NCI-H2107 treated with DMSO at 0.1 percent for 48 hours (cell line): Measurements from ENCODE around the gene TRPT1.

Experiments
- DNase-seq: peaks from one replicate; lab custom pipeline; 2025; ENCODE audit not compliant: unreplicated experiment; lab: John Stamatoyannopoulos, UW

Gene TRPT1, protein sequence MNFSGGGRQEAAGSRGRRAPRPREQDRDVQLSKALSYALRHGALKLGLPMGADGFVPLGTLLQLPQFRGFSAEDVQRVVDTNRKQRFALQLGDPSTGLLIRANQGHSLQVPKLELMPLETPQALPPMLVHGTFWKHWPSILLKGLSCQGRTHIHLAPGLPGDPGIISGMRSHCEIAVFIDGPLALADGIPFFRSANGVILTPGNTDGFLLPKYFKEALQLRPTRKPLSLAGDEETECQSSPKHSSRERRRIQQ

DNA sequence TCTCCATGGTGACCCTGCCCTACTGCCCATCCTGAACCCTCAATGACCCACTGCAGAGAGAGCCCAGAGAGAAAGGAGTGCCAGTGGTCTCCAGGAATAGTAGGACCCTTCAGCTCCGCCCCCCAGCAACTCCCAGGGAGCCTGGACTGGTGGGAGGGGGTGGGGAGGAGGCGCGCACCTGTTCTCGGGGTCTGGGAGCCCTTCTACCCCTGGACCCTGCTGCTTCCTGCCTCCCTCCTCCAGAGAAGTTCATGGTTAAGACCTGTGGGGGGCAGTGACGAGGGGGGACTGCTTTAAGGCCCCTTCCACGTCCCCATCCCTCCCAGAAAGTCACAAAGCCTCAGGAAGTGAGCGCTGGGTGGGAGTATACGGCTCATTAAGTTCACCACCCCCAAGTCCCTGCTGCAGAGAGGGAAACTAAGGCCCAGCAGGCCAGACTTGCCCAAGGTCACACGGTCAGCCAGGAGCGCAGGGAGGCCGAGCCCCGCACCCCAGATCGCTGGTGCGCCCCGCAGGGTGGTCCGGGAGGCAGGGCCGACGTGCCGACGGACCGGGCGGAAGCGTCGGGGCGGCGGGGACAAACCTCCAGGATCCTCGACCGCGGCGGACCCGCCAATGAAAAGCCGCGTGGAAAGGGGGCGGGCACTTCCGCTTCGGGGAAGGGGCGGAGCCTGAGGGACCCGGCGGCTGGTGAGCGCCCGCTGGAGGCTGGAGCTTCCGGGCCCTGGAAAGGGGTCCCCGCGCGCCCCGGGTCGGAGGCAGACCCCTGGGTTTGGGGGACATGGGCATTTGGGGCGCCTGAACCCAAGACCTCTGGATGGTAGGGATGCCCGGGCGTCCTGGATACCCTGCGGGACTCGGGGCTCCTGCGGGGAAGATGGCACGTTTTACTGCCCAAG, at the start of gene TRPT1, which contains the start of gene NUDT22:
TSS of gene TRPT1 (minus strand) at position 579 of the 899 bp plus-strand sequence. CDS start at position 253, 326 bp downstream.
TSS of gene NUDT22 (plus strand) at position 667 of the 899 bp plus-strand sequence. CDS start 379 bp downstream, outside the sequence.
- peak; percentile 62 for DNase-seq

GRCh38 chr11:64275031-64275800, 49.2 kb upstream of the TRPT1 start:
- DNase-seq: no peak

- peak; percentile 97 for DNase-seq
Observed at GRCh38 chr11:64269540-64270220, 43.7 kb upstream of the TRPT1 start.

DNA sequence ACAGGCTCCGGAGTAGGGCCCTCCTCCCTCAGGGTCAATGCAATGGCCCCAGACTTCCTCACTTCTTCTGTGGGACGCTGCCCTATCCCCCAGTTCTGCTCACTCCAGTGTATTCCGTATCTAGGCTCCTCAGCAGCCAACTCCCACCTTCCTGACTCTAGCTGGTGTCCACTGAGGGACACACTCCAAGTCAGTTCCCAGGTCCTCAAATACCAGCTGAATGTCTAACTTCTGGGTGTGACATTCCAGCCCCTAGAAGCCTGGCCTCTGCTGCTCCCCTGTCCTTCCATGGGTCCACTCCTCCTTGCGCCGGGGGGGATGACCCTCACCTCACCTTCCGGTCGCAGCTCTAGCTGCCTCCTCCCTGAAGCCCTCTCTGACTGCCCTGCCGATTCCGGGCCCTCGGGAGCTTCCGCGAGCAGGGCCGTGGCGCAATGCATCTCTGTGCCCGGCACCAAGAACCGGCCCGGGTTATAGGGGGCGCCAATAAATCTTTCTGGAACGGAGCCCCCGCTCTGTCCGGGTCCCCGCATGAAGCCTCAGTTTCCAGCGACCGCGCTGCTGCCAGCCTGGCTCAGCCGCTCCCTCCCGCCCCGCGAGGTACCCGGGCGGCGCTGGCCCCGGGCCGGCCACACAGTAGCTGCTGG, 43.0 kb upstream of the TRPT1 start:
- DNase-seq: no peak

GRCh38 chr11:64268025-64268892, 42.3 kb upstream of the TRPT1 start:
- DNase-seq: no peak

GRCh38 chr11:64267207-64267945, 41.4 kb upstream of the TRPT1 start:
- DNase-seq: no peak

- DNase-seq: no peak
Observed at GRCh38 chr11:64266339-64266738, 40.4 kb upstream of the TRPT1 start.

DNA sequence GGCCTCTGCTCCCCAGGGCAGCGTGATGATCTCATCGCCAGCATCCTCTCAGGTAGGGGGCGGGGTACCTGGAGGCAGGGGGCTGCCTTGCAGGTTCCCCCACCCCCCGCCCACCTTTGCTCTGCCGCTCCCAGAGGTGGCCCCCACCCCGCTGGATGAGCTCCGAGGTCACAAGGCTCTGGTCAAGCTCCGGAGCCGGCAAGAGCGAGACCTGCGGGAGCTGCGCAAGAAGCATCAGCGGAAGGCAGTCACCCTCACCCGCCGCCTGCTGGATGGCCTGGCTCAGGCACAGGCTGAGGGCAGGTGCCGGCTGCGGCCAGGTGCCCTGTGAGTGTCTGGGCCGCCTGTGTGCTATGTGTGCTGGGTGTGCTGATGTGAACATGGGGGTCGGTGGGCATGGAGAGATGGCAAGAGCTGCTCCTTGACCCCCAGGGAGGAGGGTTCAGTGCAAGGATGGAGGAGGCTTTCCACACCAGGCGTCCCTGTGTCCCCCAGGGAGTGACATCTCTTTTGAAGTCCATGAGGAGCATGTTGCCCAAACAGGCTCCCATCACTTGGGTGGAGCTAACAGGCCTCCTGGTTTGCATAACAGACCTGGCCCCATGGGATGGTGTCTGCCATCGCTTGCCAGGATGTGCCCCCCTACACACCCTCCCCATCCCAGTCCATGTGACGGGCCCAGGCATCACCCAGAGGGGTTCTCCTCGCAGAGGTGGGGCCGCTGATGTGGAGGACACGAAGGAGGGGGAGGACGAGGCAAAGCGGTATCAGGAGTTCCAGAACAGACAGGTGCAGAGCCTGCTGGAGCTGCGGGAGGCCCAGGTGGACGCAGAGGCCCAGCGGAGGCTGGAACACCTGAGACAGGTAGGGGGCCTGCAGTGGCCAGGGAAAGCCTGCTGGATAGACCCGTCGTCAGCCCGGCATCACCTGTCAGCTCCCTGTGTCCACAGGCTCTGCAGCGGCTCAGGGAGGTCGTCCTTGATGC, 39.5 kb upstream of the TRPT1 start:
- no peak for DNase-seq

- DNase-seq: peak; percentile 51
Observed at GRCh38 chr11:64264371-64264852, 38.4 kb upstream of the TRPT1 start.

DNA sequence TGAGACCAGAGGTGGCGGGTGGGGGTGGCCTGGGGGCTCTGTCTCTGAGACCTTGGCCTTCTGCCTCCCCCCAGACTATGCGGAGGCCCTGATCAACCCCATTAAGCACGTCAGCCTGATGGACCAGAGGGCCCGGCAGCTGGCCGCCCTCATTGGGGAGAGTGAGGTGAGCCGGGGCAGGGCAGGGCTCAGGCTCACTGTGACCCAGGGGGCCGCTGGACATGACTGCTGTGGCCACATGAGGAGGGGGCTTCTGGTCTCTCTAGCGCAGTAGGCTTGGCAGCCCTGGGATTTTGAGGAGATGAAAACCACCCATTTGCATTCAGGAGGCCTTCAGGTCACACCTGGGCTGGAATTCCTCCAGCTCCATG, 37.9 kb upstream of the TRPT1 start:
- DNase-seq: no peak

DNA sequence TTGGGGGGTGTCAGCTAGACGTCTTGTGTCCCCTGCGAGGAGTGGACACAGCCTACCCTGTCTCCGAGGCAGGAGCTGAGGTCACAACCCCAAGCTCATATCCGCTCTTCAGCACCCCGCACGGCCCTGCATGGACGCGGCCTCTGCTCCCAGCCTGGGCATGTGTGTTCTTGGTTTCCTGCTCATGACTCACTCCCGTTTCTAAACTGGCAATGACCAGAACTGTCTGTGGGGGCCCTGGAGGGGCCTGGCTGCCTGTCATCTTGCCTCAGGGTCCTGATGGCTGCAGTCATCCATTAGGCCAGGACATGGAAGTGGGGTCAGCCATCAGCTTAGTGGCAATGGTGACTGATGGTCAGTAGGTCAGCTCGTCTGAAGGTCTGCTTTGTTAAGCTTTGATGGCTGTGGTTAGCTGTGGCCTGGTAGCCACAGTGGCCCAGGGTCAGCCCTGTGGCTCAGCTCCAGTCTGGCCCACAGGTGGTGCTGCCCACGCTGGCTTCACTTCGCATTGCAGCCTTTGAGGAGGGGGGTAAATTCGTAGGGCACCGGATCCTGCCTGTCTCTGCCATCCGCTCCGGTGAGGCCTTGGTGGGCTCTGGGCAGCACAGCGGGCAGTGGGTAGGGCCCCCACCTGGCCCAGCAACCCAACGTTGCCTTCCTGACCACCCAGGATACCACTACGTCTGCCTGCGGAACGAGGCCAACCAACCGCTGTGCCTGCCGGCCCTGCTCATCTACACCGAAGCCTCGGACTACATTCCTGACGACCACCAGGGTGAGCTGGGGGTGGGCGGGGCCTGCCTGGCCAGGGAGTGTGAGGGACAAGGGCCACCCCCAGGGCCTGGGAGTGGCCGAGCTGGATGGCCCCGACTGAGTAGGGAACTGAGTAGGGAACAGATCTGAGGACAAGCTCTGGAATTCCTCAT, 37.3 kb upstream of the TRPT1 start:
- DNase-seq: no peak

DNA sequence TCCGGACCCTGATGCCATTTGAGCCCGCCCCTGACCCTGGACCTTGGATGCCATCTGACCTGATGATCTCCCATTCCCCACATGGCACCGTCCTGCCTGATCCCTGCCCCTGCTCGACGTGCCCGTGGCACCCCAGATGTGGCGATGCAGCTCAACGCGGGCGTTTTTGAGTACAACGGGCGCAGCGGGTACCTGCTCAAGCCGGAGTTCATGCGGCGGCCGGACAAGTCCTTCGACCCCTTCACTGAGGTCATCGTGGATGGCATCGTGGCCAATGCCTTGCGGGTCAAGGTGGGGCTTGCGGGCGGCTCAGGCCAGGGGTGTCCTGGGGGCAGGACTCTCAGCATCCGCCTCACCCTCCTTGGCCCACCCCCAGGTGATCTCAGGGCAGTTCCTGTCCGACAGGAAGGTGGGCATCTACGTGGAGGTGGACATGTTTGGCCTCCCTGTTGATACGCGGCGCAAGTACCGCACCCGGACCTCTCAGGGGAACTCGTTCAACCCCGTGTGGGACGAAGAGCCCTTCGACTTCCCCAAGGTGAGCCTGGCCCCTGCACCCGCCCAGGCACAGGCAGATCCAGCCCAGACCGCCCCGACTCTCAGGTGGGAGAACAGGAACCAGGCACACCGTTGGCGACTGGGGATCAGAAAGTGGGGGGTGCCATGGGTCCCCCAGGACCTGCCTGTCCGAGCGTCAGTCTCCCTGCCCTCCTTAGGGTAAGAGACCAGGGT, 36.5 kb upstream of the TRPT1 start:
- no peak for DNase-seq

DNA sequence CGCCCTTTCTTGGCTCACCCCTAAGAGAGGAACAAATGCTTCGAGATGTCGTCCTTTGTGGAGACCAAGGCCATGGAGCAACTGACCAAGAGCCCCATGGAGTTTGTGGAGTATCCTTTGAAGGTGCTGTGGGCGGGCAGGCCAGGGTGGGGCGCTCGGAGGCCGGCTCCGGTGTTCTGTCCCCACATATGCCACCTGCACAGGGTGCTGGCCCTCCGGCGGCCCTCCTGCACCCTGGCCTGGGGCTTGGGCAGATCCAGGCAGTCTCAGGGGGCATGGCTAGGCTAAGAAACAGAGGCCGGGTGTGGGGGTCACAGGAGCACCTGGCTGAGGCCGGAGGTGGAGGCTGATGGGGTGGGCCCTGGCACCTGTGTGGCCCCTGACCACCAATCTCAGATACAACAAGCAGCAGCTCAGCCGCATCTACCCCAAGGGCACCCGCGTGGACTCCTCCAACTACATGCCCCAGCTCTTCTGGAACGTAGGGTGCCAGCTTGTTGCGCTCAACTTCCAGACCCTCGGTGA, 35.6 kb upstream of the TRPT1 start:
- DNase-seq: no peak

GRCh38 chr11:64260147-64260708, 34.2 kb upstream of the TRPT1 start:
- DNase-seq: no peak

DNA sequence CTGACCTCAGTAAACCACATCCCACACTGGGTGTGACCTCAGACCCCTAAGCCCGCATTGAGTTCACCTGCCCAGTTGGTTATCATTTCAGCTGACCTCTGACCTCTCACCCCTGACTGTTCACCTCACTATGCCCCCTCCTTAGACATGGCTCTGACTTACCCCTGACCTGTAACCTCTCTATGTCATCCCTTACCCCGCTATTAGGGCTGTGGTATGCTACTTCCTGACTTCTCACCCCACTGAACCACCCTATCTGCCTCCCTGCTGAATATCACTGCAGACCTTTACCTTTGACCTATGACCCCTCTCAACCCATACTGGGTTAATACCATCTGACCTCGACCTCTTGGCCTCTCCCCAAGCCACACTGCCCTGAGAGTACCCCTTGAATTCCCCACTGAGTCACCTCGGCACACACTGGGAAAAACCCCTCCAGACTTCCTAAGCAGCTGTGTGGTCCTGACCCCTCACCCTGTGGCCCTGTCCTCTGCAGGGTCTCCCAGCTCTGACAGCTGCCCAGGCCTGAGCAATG, 33.6 kb upstream of the TRPT1 start:
- no peak for DNase-seq
